HL-60/S4 (cell line): ENCODE data around the gene STX4.
"Not testable (repeated sequence)": the region's sequence is repeated elsewhere in the genome, so short reads cannot be mapped to it uniquely, and the experiment has no call there.

Source experiments
- in situ Hi-C: fragments of 300-500 bp; cut with MboI; formaldehyde crosslinking; loops from 2 replicates; pipeline ENCODE4 v1.14.3; 2022; ENCODE audit warnings: low sequenced_read_pairs

The STX4 gene

GRCh38 chr16:30997725-30998711 lies 35.3 kb upstream of the STX4 start:
- in situ Hi-C loops = no loop called here

GRCh38 chr16:30998852-30999761 lies 34.3 kb upstream of the STX4 start:
- in situ Hi-C loops = no loop called here

- in situ Hi-C loops = no loop called here
Measured at GRCh38 chr16:31000671-31001382, 32.5 kb upstream of the STX4 start.

- in situ Hi-C loops = no loop called here
Measured at GRCh38 chr16:31001507-31002249, 31.7 kb upstream of the STX4 start.

- in situ Hi-C loops = no loop called here
Measured at GRCh38 chr16:31002250-31002700, 31.1 kb upstream of the STX4 start.

GRCh38 chr16:31002862-31003341 lies 30.5 kb upstream of the STX4 start:
- in situ Hi-C loops = no loop called here

GRCh38 chr16:31003744-31004143 lies 29.6 kb upstream of the STX4 start:
- in situ Hi-C loops = no loop called here

DNA sequence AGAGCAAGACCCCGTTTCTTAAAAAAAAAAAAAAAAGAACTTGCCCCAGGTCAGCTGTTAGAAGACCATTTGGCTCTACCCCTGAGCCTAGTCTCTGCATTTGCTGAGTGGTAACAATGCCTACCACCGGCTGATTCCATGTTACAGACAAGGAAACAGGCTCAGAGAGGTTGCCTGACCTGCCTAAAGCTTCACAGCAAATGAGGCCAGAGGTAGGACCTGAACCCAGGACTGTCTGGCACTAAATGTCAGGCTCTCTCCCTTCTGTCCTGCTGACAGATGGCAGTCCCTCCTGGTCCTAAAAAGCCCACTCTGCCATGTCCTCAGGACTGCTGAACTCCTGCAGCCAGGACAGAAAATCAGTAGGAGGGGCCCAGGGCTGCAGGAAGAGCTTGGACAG lies 28.7 kb upstream of the STX4 start:
- in situ Hi-C loops = no loop called here

- in situ Hi-C loops = no loop called here
Measured at GRCh38 chr16:31005350-31006085, 27.8 kb upstream of the STX4 start.

- in situ Hi-C loops = no loop called here
Measured at GRCh38 chr16:31006086-31006385, 27.3 kb upstream of the STX4 start.

- in situ Hi-C loops = no loop called here
Measured at GRCh38 chr16:31006589-31006988, 26.8 kb upstream of the STX4 start.

DNA sequence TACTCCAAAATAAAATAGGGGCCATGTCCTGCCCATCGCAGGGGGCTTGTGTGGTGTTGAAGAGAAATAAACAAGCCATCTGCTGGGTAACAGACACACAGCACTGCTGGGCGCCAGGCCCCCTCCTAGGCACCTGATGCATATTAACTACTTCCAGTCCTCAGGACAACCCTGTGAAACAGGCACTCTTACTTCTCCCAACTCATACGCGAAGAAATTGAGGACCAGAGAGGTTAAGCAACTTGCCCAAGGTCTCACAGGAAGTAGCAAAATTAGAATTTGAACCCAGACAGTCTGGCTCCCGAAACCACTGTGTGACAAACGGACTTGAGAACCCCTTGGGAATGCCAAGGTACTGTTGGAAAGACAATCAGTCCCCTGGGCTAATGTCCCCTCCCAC lies 25.7 kb upstream of the STX4 start:
- in situ Hi-C loops = no loop called here

DNA sequence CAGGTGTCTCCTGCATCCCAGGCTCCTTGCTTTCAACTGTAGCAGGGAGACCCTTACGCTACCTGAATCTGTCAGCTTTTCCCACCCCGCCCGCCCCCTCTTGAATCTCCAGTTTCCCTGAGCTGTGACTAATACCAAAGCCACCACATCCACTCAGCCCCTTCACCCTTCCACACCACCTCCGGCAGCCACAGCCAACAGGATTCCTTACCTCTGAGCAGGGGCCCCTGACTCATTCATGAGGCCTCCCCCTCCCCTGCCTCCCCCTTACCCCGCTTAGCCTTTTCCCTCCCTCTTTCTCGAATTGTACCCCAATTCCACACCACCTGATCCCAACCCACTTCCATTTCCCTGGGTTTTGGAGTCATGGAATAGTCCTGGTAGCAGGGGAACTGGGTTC lies 25.2 kb upstream of the STX4 start:
- in situ Hi-C loops = no loop called here

DNA sequence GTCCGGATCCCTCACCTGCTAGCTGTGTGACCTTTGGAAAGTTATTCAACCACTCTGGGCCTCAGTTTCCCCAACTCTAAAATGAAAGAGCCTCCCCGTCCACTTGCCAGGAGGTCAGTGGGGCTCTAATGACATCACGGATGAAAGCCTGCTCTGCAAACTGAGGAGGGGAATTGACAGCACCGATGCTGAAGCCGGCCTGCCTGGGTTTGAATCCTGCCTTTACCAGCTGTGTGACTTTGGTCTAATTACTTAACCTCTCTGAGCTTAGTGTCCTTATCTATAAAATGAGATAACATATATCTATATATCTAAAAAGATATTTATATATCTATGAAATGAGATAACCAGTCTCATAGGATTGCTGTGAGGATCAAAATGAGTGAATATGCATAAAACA lies 24.8 kb upstream of the STX4 start:
- in situ Hi-C loops = no loop called here

GRCh38 chr16:31009120-31009519 lies 24.2 kb upstream of the STX4 start:
- in situ Hi-C loops = no loop called here

- in situ Hi-C loops = no loop called here
Measured at GRCh38 chr16:31009894-31010584, 23.3 kb upstream of the STX4 start.

DNA sequence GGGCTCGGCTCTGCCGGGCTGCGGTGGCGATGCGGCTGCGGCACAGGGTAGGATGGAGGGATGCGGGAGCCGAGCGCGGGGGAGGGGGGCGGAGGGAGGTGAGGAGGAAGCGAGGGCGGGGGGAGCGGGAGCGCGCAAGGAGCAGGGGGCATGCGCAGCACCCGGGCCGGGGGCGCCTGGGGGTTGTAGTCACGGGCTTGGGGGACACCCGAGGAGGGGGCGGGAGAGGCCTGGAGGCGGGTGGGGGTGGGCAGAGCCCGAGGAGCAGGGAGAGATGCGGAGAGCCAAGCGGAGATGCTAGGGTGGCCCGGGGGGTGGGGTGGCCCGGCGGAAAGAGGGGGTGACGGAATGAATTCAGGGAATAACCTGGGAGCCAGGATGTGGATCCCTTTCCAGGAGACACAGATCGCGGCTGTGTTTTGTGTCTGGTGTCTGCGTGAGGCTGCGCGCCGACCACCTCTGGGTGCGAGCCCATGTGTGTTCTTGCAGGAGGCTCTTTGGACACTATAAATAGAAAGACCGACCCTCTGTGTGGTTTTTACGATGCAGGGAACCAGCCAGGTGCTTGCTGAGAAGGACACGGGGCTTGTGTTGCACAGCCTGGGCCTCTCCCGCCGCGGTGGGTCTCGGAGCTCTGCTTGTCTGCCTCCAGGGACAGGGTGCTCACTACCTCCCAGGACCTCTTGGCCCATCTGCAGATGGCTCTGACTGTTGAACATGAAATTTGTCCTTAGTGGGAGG lies 22.6 kb upstream of the STX4 start, which contains the start of gene STX1B:
Gene STX1B (minus strand): TSS at position 54 of the 741 bp plus-strand sequence. CDS start 242 bp downstream, outside the sequence.
- in situ Hi-C loops = no loop called here

GRCh38 chr16:31011815-31012214 lies 21.5 kb upstream of the STX4 start:
- in situ Hi-C loops = not testable (repeated sequence)
